Activated CD4-positive, alpha-beta T cell treated with anti-CD3 and anti-CD28 coated beads, Interleukin-2, amount 50 U/mL, for 48 hours (primary cell): ENCODE results near the gene HOXA13.

Experiments used
- DNase-seq, 2 experiments: peaks; one replicate each; pipeline ENCODE4 v3.0.0-alpha.2; 2020

HOXA13 gene

GRCh38 chr7:27157702-27158431 lies 42.0 kb downstream of the HOXA13 start:
- DNase-seq: no peak

GRCh38 chr7:27156916-27157701 lies 42.8 kb downstream of the HOXA13 start:
- DNase-seq: no peak

DNA sequence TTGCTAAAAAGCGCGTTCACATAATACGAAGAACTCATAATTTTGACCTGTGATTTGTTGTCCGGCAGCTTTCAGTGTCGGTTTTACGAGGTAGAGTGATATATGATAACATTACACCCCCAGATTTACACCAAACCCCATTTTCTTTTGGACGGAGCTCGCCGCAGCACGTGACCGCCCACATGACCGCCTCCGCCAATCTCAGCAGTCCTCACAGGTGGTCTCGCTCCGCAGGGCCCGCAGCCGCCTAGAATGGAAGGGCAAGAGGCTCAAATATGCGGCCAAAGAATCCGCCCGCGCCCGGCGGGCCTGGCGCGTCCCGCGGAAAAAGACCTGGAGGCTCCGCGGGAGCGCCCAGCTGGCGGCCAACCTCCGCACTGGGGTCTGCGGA lies 43.4 kb downstream of the HOXA13 start, which contains the start of gene HOXA7:
HOXA7 (minus strand) TSS at position 168 of the 391 bp plus-strand sequence; CDS start at position 38, 130 bp downstream.
- no peak for DNase-seq

DNA sequence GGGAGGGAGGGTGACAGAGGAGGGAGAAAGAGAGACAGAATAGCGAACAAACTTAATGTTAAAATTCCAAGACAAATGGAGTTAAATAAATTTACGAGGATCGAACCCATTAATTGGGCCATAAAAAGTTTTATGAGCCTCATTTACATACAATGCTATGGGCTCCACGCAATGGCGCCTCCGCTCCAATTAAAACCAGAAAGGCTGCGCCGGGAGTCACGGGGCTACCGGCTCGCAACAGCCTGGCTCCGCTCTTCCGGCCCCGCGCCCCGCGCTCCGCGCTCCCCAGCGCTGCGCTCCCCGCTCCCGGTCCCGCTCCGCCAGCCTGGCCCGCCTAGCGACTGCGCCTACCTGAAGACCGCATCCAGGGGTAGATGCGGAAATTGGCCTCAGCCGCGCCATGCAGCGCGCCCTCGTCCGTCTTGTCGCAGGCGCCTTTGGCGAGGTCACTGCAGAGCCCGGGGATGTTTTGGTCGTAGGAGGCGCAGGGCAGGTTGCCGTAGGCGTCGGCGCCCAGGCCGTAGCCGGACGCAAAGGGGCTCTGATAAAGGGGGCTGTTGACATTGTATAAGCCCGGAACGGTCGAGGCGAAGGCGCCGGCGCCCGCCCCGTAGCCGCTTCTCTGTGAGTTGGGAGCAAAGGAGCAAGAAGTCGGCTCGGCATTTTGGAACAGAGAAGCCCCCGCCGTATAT lies 43.9 kb downstream of the HOXA13 start:
- no peak for DNase-seq

DNA sequence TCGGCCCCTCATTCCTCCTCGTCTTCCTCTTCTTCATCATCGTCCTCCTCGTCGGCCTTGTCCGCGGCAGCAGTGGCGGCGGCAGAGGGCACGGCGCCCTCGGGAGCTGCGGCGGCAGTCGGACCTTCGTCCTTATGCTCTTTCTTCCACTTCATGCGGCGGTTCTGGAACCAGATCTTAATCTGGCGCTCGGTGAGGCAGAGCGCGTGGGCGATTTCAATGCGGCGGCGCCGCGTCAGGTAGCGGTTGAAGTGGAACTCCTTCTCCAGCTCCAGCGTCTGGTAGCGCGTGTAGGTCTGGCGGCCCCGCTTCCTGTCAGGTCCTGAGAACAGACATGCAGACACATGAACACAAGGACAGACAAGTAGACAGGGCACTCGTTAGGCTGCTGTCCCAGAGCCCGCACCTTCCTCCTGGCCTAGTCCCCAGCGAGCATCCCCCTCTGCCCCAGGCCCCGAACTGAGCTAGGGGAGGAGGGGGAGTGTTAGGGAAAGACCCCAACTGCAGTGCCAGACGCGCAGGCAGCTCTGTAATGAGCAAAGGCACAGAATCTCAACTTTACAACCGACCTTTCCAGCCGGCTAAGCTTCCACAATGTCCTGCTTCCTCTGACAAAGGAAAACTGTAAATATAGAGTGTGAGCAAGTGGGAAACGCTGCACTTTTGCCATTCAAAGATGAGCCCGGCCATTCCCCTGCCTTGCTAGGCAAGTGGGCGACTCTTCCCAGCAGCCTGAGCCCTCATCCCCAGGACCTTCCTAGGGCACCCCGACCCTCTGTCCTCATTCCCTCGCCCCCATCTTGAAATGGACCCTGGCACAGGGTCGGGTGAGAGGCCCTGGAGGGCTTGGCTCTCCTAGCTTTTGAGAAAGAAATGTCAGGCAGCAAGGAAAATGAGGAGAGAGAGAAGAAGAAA lies 44.7 kb downstream of the HOXA13 start:
- DNase-seq: peak in 1 of 2 experiments; percentile 49

DNA sequence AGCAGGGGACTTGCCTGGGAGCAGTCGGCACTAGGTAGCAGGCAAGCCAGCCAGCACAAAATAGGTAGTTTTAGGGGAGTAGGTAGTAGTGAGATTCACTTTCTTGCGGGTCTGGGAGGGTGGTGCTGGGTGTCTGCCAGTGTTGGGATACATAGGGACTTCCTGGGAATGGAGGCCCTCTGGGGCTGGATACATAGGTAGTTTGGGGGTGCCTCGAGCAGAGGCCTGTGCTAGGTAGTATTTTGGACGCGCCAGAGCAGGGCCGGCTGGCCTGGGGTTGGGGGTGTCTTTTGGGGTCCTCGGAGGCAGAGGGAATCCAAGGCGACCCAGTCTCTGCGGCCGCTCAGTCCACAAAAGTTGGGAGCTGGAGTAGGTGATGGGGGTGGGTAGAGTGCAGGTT lies 45.5 kb downstream of the HOXA13 start:
- no peak for DNase-seq

GRCh38 chr7:27153526-27153925 lies 46.4 kb downstream of the HOXA13 start:
- DNase-seq: no peak

DNA sequence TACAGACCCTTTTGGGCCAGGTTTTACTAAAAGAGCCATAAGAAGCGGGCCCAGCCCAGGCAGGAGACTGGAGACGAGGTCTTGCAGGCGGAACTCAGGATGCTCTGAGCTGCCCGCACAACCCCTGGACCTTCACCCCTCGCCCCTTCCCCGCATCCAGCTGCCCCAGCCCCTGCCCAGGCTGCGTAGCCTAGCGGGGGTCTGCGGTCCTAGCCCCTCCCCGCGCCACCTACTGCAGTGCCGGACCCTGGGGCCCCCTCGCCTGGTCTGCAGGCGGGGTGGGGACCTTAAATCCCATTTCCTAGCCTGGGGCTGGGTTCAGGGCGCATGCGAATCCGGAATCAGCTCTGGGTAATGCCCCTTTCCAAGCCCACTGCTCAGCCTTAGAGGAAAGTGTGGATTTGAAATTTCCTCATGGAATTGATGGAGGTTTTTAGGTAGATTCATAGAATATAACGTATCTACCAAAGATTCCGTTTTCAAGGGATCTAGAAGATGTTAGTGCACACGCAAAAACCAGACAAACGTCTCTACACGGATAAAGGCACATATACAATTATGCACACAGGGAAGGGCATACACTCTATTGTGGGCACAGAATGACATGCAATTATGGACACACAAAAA lies 47.0 kb downstream of the HOXA13 start:
- DNase-seq: no peak

- DNase-seq: peak in 1 of 2 experiments; percentile 11
Measured at GRCh38 chr7:27151931-27152815, 47.7 kb downstream of the HOXA13 start, which contains the start of gene HOXA3. HOXA3 (minus strand) TSS chr7:27152583; CDS start chr7:27110640, 41,943 bp downstream.

- DNase-seq: no peak
Measured at GRCh38 chr7:27151341-27151930, 48.5 kb downstream of the HOXA13 start.

DNA sequence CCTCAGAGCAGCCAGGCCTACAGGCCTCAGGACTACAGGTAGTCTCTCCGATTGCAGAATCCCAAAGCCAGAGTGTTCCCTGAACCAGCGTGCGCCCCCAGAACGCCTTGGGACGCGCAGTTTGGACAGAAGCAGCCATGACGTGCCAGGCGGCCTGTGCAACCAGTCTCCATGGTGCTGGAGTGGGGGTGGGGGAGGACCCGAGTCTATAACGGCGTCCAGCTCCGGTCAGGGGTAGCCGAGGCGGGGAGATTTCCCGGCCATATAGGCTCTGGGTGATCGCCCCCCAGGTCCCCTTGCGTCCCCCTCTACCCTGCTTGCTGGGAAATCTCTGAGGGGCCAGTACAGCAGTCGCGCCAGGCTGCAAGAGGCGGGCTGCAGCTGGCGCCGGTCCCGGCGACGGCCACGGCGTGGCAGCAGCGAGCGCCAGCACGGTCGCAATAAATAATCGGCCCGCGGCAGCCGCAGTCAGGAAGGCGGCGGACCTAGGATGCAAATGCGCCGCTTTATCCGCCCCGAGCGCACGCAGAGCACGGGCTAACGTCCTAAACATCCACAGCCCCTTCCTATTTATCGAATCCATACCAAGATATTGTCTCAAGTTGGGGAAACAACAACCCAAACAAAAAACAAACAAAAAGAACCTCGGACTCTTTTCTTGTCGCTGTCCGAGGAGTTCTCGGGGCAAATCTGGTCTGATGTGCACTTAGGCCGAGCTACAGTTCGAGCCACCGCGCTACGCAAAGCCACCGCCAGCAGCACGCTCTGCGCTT lies 49.1 kb downstream of the HOXA13 start:
- peak; percentile 69 to 70 for DNase-seq

DNA sequence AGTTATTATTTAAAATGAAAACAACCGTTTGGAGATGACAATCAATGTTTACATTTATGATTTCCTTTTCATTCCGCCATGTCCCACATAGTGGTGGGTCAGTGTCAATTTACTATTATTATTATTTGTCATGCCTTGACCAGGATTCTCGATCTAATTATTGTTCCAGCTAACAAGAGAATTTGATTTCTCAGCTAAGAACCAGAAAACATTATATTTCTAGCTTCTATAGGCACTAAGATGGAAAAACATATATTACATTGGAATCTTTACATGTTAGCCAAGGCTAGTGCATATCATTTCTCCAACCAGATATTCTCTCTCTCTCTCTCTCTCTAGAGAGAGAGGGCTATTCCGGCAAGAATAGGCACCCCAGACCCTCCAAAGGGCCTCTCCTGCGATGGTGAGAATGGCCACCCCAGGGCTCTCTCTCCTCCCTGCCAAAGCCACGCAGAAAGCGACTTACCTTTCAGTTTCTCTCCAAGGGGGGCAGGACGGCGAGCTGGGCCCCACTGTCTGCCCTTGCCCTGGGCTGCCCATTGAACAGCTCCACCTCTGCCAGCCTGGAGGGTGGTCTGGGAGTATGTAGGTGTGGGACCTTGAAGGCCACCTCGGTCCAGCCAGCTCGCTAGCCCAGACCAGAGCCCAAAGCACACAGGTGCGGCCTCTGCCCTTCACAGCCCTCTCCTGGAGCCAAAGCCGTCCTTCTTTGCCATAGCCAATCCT lies 49.9 kb downstream of the HOXA13 start:
- DNase-seq: no peak

- no peak for DNase-seq
Measured at GRCh38 chr7:27148756-27149641, 50.9 kb downstream of the HOXA13 start.

DNA sequence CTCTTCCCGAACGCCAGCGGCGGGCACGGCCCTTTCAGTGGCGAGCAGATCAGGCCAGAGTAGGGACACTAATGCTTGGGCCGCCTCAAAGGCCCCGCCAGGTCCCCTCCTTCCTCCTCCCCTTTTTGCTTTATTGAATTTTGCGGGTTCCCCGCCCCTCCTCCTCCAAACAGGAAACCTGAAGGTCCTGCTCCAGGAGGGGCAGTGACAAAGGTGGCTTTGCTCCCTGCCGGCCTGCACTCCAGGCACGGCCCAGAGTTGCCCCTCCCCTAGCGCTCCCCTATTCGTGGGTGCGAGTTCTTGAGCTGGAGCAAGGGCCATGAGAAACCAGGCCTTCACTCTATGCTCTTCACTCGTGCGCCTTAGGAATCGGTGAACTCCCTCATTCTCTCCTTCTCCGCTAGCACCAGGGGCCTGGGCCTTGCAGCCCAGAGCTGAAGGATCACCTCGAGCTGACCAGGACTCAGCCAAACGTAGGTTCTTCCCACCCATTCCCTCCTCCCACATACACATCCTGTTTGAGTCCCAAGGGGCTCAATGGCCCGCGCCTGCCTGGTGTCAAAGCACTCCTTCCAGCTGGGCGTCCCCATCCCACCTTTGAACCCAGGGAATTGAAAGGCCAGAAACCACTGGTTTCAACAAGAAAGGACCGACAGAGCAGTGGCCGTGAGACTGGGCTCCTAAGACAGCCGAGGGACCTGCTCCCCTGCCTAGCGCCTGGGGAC lies 51.7 kb downstream of the HOXA13 start:
- no peak for DNase-seq

DNA sequence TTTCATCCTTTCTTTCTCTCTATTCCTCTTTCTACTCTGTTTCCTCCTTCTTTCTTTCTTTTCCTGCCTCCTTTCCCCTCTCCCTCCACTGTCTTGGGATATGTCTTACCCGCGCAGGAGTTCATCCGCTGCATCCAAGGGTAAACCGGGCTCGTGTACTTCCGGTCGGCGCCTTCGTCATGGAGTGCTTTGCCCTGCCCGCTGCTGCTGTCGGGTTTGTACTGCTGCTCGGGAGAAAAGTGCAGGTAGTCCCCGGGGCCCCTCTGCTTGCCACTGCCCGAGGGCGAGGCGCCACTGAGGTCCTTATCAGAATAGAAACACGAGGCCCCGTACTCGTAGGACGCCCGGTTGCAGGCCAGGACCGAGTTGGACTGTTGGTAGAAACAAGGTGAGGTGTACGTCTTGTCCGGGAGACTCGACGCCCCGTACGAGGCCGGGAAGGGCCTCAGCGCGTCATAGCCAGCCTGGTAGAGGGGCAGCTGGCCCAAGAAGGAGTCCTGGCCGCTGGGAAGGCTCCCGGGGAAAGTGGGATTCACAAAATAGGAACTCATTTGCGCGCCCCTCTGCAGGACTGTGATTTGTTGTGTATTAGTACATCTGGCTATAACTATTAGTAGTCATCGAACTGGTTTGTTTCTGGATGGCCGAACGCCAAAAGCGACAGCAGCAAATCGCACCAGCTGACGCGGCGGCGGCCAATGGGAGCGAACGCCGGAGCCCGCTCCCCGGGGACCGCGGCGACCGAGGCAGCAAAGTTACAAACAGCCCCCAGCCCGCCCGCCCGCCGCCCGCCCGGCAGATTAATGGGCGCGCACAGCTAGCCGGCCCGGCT lies 52.5 kb downstream of the HOXA13 start, which contains the start of gene HOXA6:
HOXA6 (minus strand) TSS at position 576 of the 832 bp plus-strand sequence; CDS start at position 551, 25 bp downstream.
- DNase-seq: peak in 1 of 2 experiments; percentile 13
